B cell (primary cell): ENCODE data around the gene DCBLD1. TPM values are rescaled to one million over a fixed set of nuclear protein-coding genes. Genes with fewer than 3 reads are reported as not detected.

Experiments
- ATAC-seq: fragments of 200-7000 bp; cut with Tn5 transposase; one replicate; pipeline ENCODE4 v1.10.0; 2021; ENCODE audit warnings: low read depth, mild to moderate bottlenecking, moderate number of reproducible peaks, moderate library complexity
- CTCF ChIA-PET: fragments of 350-600 bp; sonication (Branson Sonifier 250); formaldehyde crosslinking; loops from one replicate; lab custom pipeline; 2021; ENCODE audit warnings: antibody characterized with exemption, inconsistent platforms; lab: Charles Lee
- POLR2A ChIA-PET: fragments of 350-600 bp; sonication (Branson Sonifier 250); formaldehyde crosslinking; loops from one replicate; lab custom pipeline; 2021; ENCODE audit warnings: antibody characterized with exemption; lab: Charles Lee
- DNase-seq: peaks from one replicate; pipeline ENCODE4 v3.0.0; 2013
- H2AFZ ChIP-seq: 2 replicates; pipeline ENCODE4 v1.6.1; 2012; ENCODE audit warnings: mild to moderate bottlenecking, low read depth, low read length; ENCODE audit not compliant: insufficient read depth, poor library complexity, severe bottlenecking
- H3K27ac ChIP-seq, 2 donors: 1 replicate in 1 of 2; 2 replicates in 1 of 2; pipeline ENCODE4 v1.5.1; 2012 to 2013; ENCODE audit warnings: low read length in 2 of 2, mild to moderate bottlenecking in 2 of 2, moderate library complexity in 1 of 2
- H3K27me3 ChIP-seq, 4 experiments: fragments of 200-600 bp in 1 of 4; sonication (generic) in 1 of 4; replicated peaks in 1 of 4; 1 replicate in 2 of 4; 2 replicates in 2 of 4; pipeline versions ENCODE4 v1.6.1 to v1.7.0; 2013 to 2016; ENCODE audit warnings: low read length in 3 of 4, mild to moderate bottlenecking in 2 of 4, mixed read lengths in 1 of 4, moderate library complexity in 1 of 4; ENCODE audit not compliant: insufficient read depth in 4 of 4, control insufficient read depth in 3 of 4; ENCODE audit errors: control extremely low read depth in 1 of 4
- H3K36me3 ChIP-seq, 2 experiments: replicated peaks in 1 of 2; 1 replicate in 1 of 2; 2 replicates in 1 of 2; pipeline versions ENCODE4 v1.6.1 to v1.7.1; 2013; ENCODE audit warnings: low read length in 1 of 2; ENCODE audit not compliant: insufficient read depth in 2 of 2, control insufficient read depth in 1 of 2; ENCODE audit errors: control extremely low read depth in 1 of 2, extremely low read depth in 1 of 2
- H3K4me1 ChIP-seq, 2 donors: fragments of 200-600 bp in 1 of 2; sonication (generic) in 1 of 2; 1 replicate in 1 of 2; 2 replicates in 1 of 2; pipeline versions ENCODE4 v1.5.1 to v1.6.1; 2013 to 2017; ENCODE audit warnings: low read length in 2 of 2; ENCODE audit not compliant: control insufficient read depth in 2 of 2, insufficient read depth in 2 of 2
- H3K4me2 ChIP-seq: replicated peaks from 2 replicates; pipeline ENCODE3; 2012; ENCODE audit warnings: mild to moderate bottlenecking, low read depth, low read length; ENCODE audit not compliant: poor library complexity, severe bottlenecking
- H3K4me3 ChIP-seq, 5 experiments: fragments of 200-600 bp in 1 of 5; sonication (generic) in 1 of 5; 1 replicate in 3 of 5; 2 replicates in 2 of 5; pipeline versions ENCODE4 v1.5.1 to v1.7.0; 2011 to 2016; ENCODE audit warnings: low read length in 4 of 5, mild to moderate bottlenecking in 4 of 5, low read depth in 2 of 5, control low read depth in 1 of 5, moderate library complexity in 1 of 5; ENCODE audit not compliant: insufficient read depth in 1 of 5; ENCODE audit errors: control extremely low read depth in 1 of 5, extremely low read depth in 1 of 5
- H3K79me2 ChIP-seq: fragments of 200-600 bp; sonication (generic); one replicate; pipeline ENCODE4 v1.6.0; 2016; ENCODE audit warnings: low read length; ENCODE audit not compliant: control insufficient read depth, insufficient read depth
- H3K9ac ChIP-seq: fragments of 200-600 bp; sonication (generic); 2 replicates; pipeline ENCODE4 v1.6.1; 2017; ENCODE audit warnings: mild to moderate bottlenecking, low read length, moderate library complexity
- H3K9me3 ChIP-seq, 3 donors: one replicate each; pipeline versions ENCODE4 v1.6.1 to v1.7.1; 2013; ENCODE audit warnings: low read length in 2 of 3; ENCODE audit not compliant: control insufficient read depth in 2 of 3, insufficient read depth in 1 of 3; ENCODE audit errors: control extremely low read depth in 1 of 3
- H4K20me1 ChIP-seq: 2 replicates; pipeline ENCODE4 v1.6.0; 2012; ENCODE audit warnings: mild to moderate bottlenecking, low read length; ENCODE audit not compliant: insufficient read depth, control insufficient read depth, poor library complexity, severe bottlenecking
- H3K27ac Mint-ChIP-seq: one replicate; pipeline ENCODE4 v1.8.0; 2021; ENCODE audit warnings: mixed read lengths
- H3K27me3 Mint-ChIP-seq: one replicate; pipeline ENCODE4 v1.8.0; 2021; ENCODE audit warnings: mixed read lengths
- H3K4me1 Mint-ChIP-seq: one replicate; pipeline ENCODE4 v1.8.0; 2021; ENCODE audit warnings: mixed read lengths
- H3K4me3 Mint-ChIP-seq: one replicate; pipeline ENCODE4 v1.8.0; 2021; ENCODE audit warnings: mixed read lengths
- H3K9me3 Mint-ChIP-seq: one replicate; pipeline ENCODE4 v1.8.0; 2022; ENCODE audit warnings: mixed read lengths; ENCODE audit not compliant: insufficient read depth
- CTCF ChIP-seq: fragments of 200-600 bp; IDR thresholded peaks from one replicate; pipeline ENCODE4 v1.8.0; 2022; ENCODE audit warnings: antibody characterized with exemption, mild to moderate bottlenecking
- EZH2 ChIP-seq: IDR thresholded peaks from 2 replicates; pipeline ENCODE4 v1.6.1; 2012; ENCODE audit warnings: borderline replicate concordance, low read depth, mild to moderate bottlenecking, moderate library complexity, low read length; ENCODE audit not compliant: insufficient read depth, poor library complexity, severe bottlenecking
- WGBS: methylation state at CpG from one replicate; pipeline ENCODE4 v1.1.5; 2013; ENCODE audit warnings: missing lambda C conversion rate; ENCODE audit not compliant: insufficient coverage; 5-methylcytosine and 5-hydroxymethylcytosine counted together
- intact Hi-C: fragments of 100-400 bp; cut with micrococcal nuclease; formaldehyde crosslinking; loops from one replicate; pipeline ENCODE4 v1.10.0; 2022
- polyA plus RNA-seq: library from polyadenylated mRNA; depleted of rRNA; stranded (reverse); fragments of >200 nt; gene quantifications from 2 replicates; pipeline ENCODE4 v1.2.3, GENCODE V29; 2012
- total RNA-seq, 2 donors: library from RNA; stranded (reverse); fragments of 120-200 nt in 1 of 2; gene quantifications; 1 replicate in 1 of 2; 2 replicates in 1 of 2; pipeline versions ENCODE4 v1.2.3 to v1.2.4, GENCODE V29; 2013 to 2022

The DCBLD1 gene
- total and polyA plus RNA-seq, 2 donors (not counting 1 experiment from before 2014, with no cell fraction given), result 0.21 to 0.37 TPM

- Histone ChIP-seq H3K27me3 (peaks cover 0 to 38% (median 32%) of the 10 kb centered on the region in 4 experiments), H2AFZ (peak overlapping the region; percentile 85), H4K20me1 (no peaks in the 10 kb centered on the region), H3K79me2 (no peaks in the 10 kb centered on the region), H3K27ac (no peak overlapping the region), H3K9me3 (peaks cover 0 to 3% (median 0%) of the 10 kb centered on the region in 3 donors), H3K4me2 (peak overlapping the region; percentile 99), H3K4me3 (peak overlapping the region in 4 of 5 experiments; percentile 20 to 83 (median 70)), H3K36me3 (no peaks in the 10 kb centered on the region), H3K4me1 (peaks cover 22 to 26% of the 10 kb centered on the region in 2 donors), H3K9ac (peak overlapping the region; percentile 78)
- ChIA-PET CTCF (interaction anchor here (1.6 kb wide), 1 partner anchor 9 kb away, joined by 4 read pairs; no protein-coding TSS in a partner anchor), POLR2A (no interaction called here)
- Mint-ChIP-seq H3K4me3 (peak overlapping the region; percentile 76), H3K27me3 (peaks cover 54% of the 10 kb centered on the region), H3K9me3 (no peaks in the 10 kb centered on the region), H3K27ac (peak overlapping the region; percentile 53), H3K4me1 (peaks cover 19% of the 10 kb centered on the region)
- ATAC-seq (no peak), DNase-seq (no peak)
- TF ChIP-seq CTCF (no peak), EZH2 (no peak)
- WGBS, result 36% methylated on average over 2 of the region's 2 CpGs
- intact Hi-C loops, result loop anchor here (2.0 kb wide), 1 partner anchor 119 kb away; no protein-coding TSS in a partner anchor
Measured at GRCh38 chr6:117481926-117482239, 591 bp upstream of the DCBLD1 start.

- ChIA-PET CTCF (interaction anchor here (0.6 to 0.7 kb wide), 2 partner anchors 130 to 1386 kb away, joined by 3 to 5 read pairs; no protein-coding TSS in a partner anchor), POLR2A (no interaction called here)
- TF ChIP-seq CTCF (no peak), EZH2 (no peak)
- H3K4me3 Mint-ChIP-seq, result peak overlapping the region; percentile 86
- Histone ChIP-seq H3K9me3 (peaks cover 0 to 3% (median 0%) of the 10 kb centered on the region in 3 donors), H2AFZ (peak overlapping the region; percentile 85), H3K79me2 (no peaks in the 10 kb centered on the region), H3K4me1 (peaks cover 22 to 26% of the 10 kb centered on the region in 2 donors), H3K4me2 (peak overlapping the region; percentile 99), H4K20me1 (no peaks in the 10 kb centered on the region), H3K4me3 (peak overlapping the region; percentile 23 to 83 (median 68)), H3K36me3 (no peaks in the 10 kb centered on the region), H3K27me3 (peaks cover 0 to 44% (median 38%) of the 10 kb centered on the region in 4 experiments), H3K9ac (peak overlapping the region; percentile 78), H3K27ac (peak overlapping the region in 1 of 2 donors; percentile 18)
- ATAC-seq (no peak), DNase-seq (peak; percentile 36)
- H3K4me1 Mint-ChIP-seq, result peaks cover 19% of the 10 kb centered on the region
- 2% methylated on average over 46 of the region's 46 CpGs for WGBS
- intact Hi-C loops, result loop anchor here (2.0 kb wide), 1 partner anchor 118 kb away; no protein-coding TSS in a partner anchor
- no peak overlapping the region for H3K27ac Mint-ChIP-seq
- H3K27me3 Mint-ChIP-seq, result peaks cover 63% of the 10 kb centered on the region
- H3K9me3 Mint-ChIP-seq, result no peaks in the 10 kb centered on the region
Measured at GRCh38 chr6:117483004-117483644, 650 bp downstream of the DCBLD1 start.
